Dedifferentiated amniotic fluid mesenchymal stem cell (primary cell): ENCODE data around the gene GSTA1.
"Not testable (repeated sequence)": the region's sequence is repeated elsewhere in the genome, so short reads cannot be mapped to it uniquely, and the experiment has no call there.

Source experiments
- DNase-seq: peaks from one replicate; pipeline ENCODE4 v3.0.0-alpha.2; 2016; ENCODE audit errors: extremely low spot score

GSTA1 gene

GRCh38 chr6:52757651-52758338, 45.8 kb downstream of the GSTA1 start:
- DNase-seq, result peak; percentile 56

GRCh38 chr6:52754443-52754842, 49.2 kb downstream of the GSTA1 start:
- DNase-seq, result no peak

- DNase-seq, result not testable (repeated sequence)
Measured at GRCh38 chr6:52753137-52753536, 50.5 kb downstream of the GSTA1 start.

- DNase-seq, result no peak
Measured at GRCh38 chr6:52752310-52752709, 51.3 kb downstream of the GSTA1 start.

- no peak for DNase-seq
Measured at GRCh38 chr6:52749556-52750152, 54.0 kb downstream of the GSTA1 start.

- DNase-seq, result peak; percentile 28
Measured at GRCh38 chr6:52747301-52747700, 56.3 kb downstream of the GSTA1 start.

- no peak for DNase-seq
Measured at GRCh38 chr6:52746213-52746612, 57.4 kb downstream of the GSTA1 start.

- DNase-seq, result no peak
Measured at GRCh38 chr6:52745764-52746201, 57.8 kb downstream of the GSTA1 start.

- no peak for DNase-seq
Measured at GRCh38 chr6:52741872-52742271, 61.7 kb downstream of the GSTA1 start.
